GM12891 (cell line): ENCODE measurements around the gene PTK7.

Source experiments
- PAX5 ChIP-seq: IDR thresholded peaks from 2 replicates; pipeline ENCODE4 v1.6.1; 2011; ENCODE audit warnings: low read length, moderate library complexity, mild to moderate bottlenecking; ENCODE audit not compliant: insufficient read depth, severe bottlenecking
- POLR2A ChIP-seq: IDR thresholded peaks from 2 replicates; pipeline ENCODE4 v1.6.1; 2011; ENCODE audit warnings: low read depth, low read length, control low read depth
- POLR2AphosphoS5 ChIP-seq: IDR thresholded peaks from 2 replicates; pipeline ENCODE4 v1.6.1; 2011; ENCODE audit warnings: low read depth, low read length, control low read depth
- POU2F2 ChIP-seq: IDR thresholded peaks from 2 replicates; pipeline ENCODE4 v1.6.1; 2011; ENCODE audit warnings: low read depth, mild to moderate bottlenecking, control low read depth, low read length, moderate library complexity
- SPI1 ChIP-seq: IDR thresholded peaks from 2 replicates; pipeline ENCODE4 v1.6.1; 2011; ENCODE audit warnings: low read depth, low read length, control low read depth
- TAF1 ChIP-seq: IDR thresholded peaks from 2 replicates; pipeline ENCODE4 v1.6.1; 2011; ENCODE audit warnings: low read depth, low read length, control low read depth

- TF ChIP-seq TAF1 (no peak), POLR2A (no peak), POLR2AphosphoS5 (no peak), POU2F2 (no peak), SPI1 (no peak), PAX5 (no peak)
These were observed 113.7 kb downstream of the PTK7 start for GRCh38 chr6:43189776-43190304.
